HCT116 (cell line): Measurements from ENCODE around the gene ZNF503. TPM values are rescaled to one million over a fixed set of nuclear protein-coding genes. Genes with fewer than 3 reads are reported as not detected.

ENCODE experiments used
- ATAC-seq: fragments of 200-7000 bp; cut with Tn5 transposase; 2 replicates; pipeline ENCODE4 v1.9.1; 2020; ENCODE audit warnings: mild to moderate bottlenecking, moderate library complexity
- BruUV-seq: library from RNA; stranded (reverse); fragments of 400-500 nt; replicated peaks from 2 replicates; lab custom pipeline; 2021; lab: Mats Ljungman, UMichigan
- CTCF ChIA-PET: fragments of 300-600 bp; sonication (Branson Sonifier 250); formaldehyde crosslinking; loops from one replicate; lab custom pipeline; 2021; ENCODE audit warnings: antibody characterized with exemption; lab: Charles Lee
- POLR2A ChIA-PET: fragments of 300-600, 350-600 bp; sonication (Branson Sonifier 250); formaldehyde crosslinking; loops from one replicate; lab custom pipeline; 2021; ENCODE audit warnings: antibody characterized with exemption; lab: Charles Lee
- RAD21 ChIA-PET, 2 experiments: fragments of 300-600 bp; sonication (Branson Sonifier 250); formaldehyde crosslinking; loops; one replicate each; lab custom pipeline; 2023; ENCODE audit warnings: low total read pairs in 2 of 2; ENCODE audit not compliant: uncharacterized antibody in 2 of 2, unreplicated experiment in 2 of 2, low non-redundant PET in 1 of 2; lab: Charles Lee
- DNase-seq: peaks from one replicate; pipeline ENCODE4 v3.0.0-alpha.2; 2010; ENCODE audit warnings: low read depth, low spot score
- H2AFZ ChIP-seq: fragments of 200-600 bp; shearing (Covaris generic), sonication (generic); 2 replicates; pipeline ENCODE4 v1.6.1; 2017; ENCODE audit warnings: low read depth, mixed run types, mixed read lengths, antibody characterized with exemption, low read length; ENCODE audit not compliant: poor library complexity, severe bottlenecking
- H3K27ac ChIP-seq: 2 replicates; pipeline ENCODE4 v1.5.1; 2012; ENCODE audit warnings: low read depth, low read length
- H3K27me3 ChIP-seq: fragments of 200-600 bp; sonication (generic); 2 replicates; pipeline ENCODE4 v1.6.1; 2016; ENCODE audit warnings: mixed run types, low read length, mixed read lengths; ENCODE audit not compliant: insufficient read depth
- H3K36me3 ChIP-seq, 2 experiments: fragments of 200-500 bp in 1 of 2; fragments of 200-600 bp in 1 of 2; sonication (Bioruptor generic) in 1 of 2; sonication (generic) in 1 of 2; 2 replicates each; pipeline versions ENCODE4 v1.5.1 to v1.6.1; 2014 to 2016; ENCODE audit warnings: low read length in 2 of 2, inconsistent platforms in 1 of 2, mixed read lengths in 1 of 2, mixed run types in 1 of 2; ENCODE audit not compliant: insufficient read depth in 2 of 2, control insufficient read depth in 1 of 2
- H3K4me1 ChIP-seq, 2 experiments: fragments of 200-600 bp in 1 of 2; sonication (generic) in 1 of 2; 2 replicates each; pipeline versions ENCODE4 v1.5.1 to v1.6.1; 2012 to 2017; ENCODE audit warnings: low read length in 2 of 2, inconsistent platforms in 1 of 2, mild to moderate bottlenecking in 1 of 2, mixed read lengths in 1 of 2, mixed run types in 1 of 2, moderate library complexity in 1 of 2; ENCODE audit not compliant: insufficient read depth in 2 of 2, control insufficient read depth in 1 of 2
- H3K4me2 ChIP-seq: fragments of 200-600 bp; sonication (generic); 2 replicates; pipeline ENCODE4 v1.6.1; 2017; ENCODE audit warnings: mixed run types, low read length, mixed read lengths
- H3K4me3 ChIP-seq, 2 experiments: fragments of 200-600 bp in 1 of 2; sonication (generic) in 1 of 2; replicated peaks in 1 of 2; 2 replicates each; pipeline ENCODE4 v1.5.1; 2011 to 2016; ENCODE audit warnings: low read length in 2 of 2, control low read depth in 1 of 2, low read depth in 1 of 2, mild to moderate bottlenecking in 1 of 2, mixed read lengths in 1 of 2, mixed run types in 1 of 2
- H3K79me2 ChIP-seq: fragments of 200-600 bp; sonication (generic); 2 replicates; pipeline ENCODE4 v1.6.1; 2017; ENCODE audit warnings: mild to moderate bottlenecking, mixed run types, low read length, moderate library complexity, mixed read lengths; ENCODE audit not compliant: insufficient read depth
- H3K9ac ChIP-seq: fragments of 200-600 bp; sonication (generic); 2 replicates; pipeline ENCODE4 v1.6.1; 2016; ENCODE audit warnings: low read length, mixed read lengths
- H3K9me2 ChIP-seq: fragments of 200-600 bp; sonication (generic), shearing (Covaris generic); 2 replicates; pipeline ENCODE4 v1.6.1; 2017; ENCODE audit warnings: mixed run types, mild to moderate bottlenecking, moderate library complexity; ENCODE audit not compliant: insufficient read depth
- H3K9me3 ChIP-seq, 2 experiments: fragments of 200-500 bp in 1 of 2; fragments of 200-600 bp in 1 of 2; sonication (Bioruptor generic) in 1 of 2; sonication (generic) in 1 of 2; 2 replicates each; pipeline ENCODE4 v1.6.1; 2014 to 2017; ENCODE audit warnings: low read length in 2 of 2, mixed read lengths in 2 of 2, inconsistent platforms in 1 of 2, low read depth in 1 of 2, mild to moderate bottlenecking in 1 of 2, mixed run types in 1 of 2, moderate library complexity in 1 of 2; ENCODE audit not compliant: control insufficient read depth in 1 of 2, insufficient read depth in 1 of 2
- H4K20me1 ChIP-seq: fragments of 200-600 bp; sonication (generic), shearing (Covaris generic); 2 replicates; pipeline ENCODE4 v1.6.1; 2017; ENCODE audit warnings: mixed run types, mild to moderate bottlenecking, moderate library complexity; ENCODE audit not compliant: insufficient read depth
- ATF3 ChIP-seq: IDR thresholded peaks from 2 replicates; pipeline ENCODE4 v1.6.1; 2012
- CBX3 ChIP-seq: IDR thresholded peaks from 2 replicates; pipeline ENCODE4 v1.6.1; 2012; ENCODE audit warnings: low read depth
- EZH2 ChIP-seq: fragments of 200-600 bp; sonication (generic); IDR thresholded peaks from 2 replicates; pipeline ENCODE4 v1.6.1; 2017; ENCODE audit warnings: antibody characterized with exemption, mixed run types
- MAX ChIP-seq: IDR thresholded peaks from 2 replicates; pipeline ENCODE4 v1.6.1; 2012
- SIN3A ChIP-seq: IDR thresholded peaks from 2 replicates; pipeline ENCODE4 v1.6.1; 2012; ENCODE audit warnings: low read depth
- SP1 ChIP-seq: IDR thresholded peaks from 2 replicates; pipeline ENCODE4 v1.6.1; 2012; ENCODE audit warnings: low read depth
- ZBTB33 ChIP-seq: IDR thresholded peaks from 2 replicates; pipeline ENCODE4 v1.6.1; 2011; ENCODE audit warnings: mild to moderate bottlenecking, low read length, moderate library complexity; ENCODE audit not compliant: insufficient replicate concordance; ENCODE audit errors: extremely low read depth
- ZNF274 ChIP-seq: fragments of 200-500 bp; sonication (Bioruptor generic); IDR thresholded peaks from 2 replicates; pipeline ENCODE4 v1.6.1; 2014; ENCODE audit warnings: mild to moderate bottlenecking, low read depth, low read length, inconsistent platforms
- intact Hi-C: fragments of 100-400 bp; cut with micrococcal nuclease; formaldehyde crosslinking; loops from 2 replicates; pipeline ENCODE4 v1.10.0; 2022
- total RNA-seq: library from RNA; stranded (reverse); gene quantifications from one replicate; pipeline ENCODE4 v1.2.1, GENCODE V29; 2021; ENCODE audit not compliant: unreplicated experiment
- TF ChIP-seq, protein P1 (sequence below), 3 experiments: fragments of 200-600 bp in 1 of 3; sonication (generic) in 1 of 3; IDR thresholded peaks in 2 of 3; conservative IDR thresholded peaks in 1 of 3; 2 replicates each; pipeline ENCODE4 v1.5.1; 2012 to 2017; ENCODE audit warnings: low read depth in 2 of 3, low read length in 2 of 3, antibody characterized with exemption in 1 of 3, borderline replicate concordance in 1 of 3, control low read depth in 1 of 3, mild to moderate bottlenecking in 1 of 3, mixed read lengths in 1 of 3, mixed run types in 1 of 3, moderate library complexity in 1 of 3; ENCODE audit not compliant: insufficient read depth in 1 of 3

Gene ZNF503
- total RNA-seq, 1 experiment from 2014 or later, result 30.4 TPM

GRCh38 chr10:75432763-75433162 is 31.2 kb upstream of the ZNF503 start (continued):
- TF ChIP-seq ZBTB33 (no peak), ZNF274 (no peak)

DNA sequence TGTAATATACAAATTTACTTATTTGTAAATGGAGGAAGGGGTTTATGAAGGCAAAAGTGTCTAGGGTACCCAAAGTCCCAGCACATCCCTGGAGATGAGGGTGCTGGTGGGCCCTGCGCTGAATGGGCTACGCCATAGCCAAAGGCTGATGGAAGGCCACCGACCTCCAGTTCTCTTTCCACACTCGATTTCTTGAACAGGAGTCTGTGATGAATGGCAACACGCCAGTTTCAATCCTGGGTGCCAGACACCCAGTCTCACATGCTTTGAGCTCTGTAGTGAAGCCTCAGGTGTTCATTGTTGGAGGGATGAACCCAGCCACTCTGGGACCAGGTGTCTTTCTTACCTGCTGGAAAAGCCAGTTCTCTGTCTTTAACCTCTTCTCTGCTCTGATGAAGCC is 30.6 kb upstream of the ZNF503 start:
- intact Hi-C loops, result no loop called here
- TF ChIP-seq CBX3 (no peak), ATF3 (no peak), MAX (no peak), SP1 (no peak), EZH2 (no peak), SIN3A (no peak), ZBTB33 (no peak)
- TF ChIP-seq, protein P1, sequence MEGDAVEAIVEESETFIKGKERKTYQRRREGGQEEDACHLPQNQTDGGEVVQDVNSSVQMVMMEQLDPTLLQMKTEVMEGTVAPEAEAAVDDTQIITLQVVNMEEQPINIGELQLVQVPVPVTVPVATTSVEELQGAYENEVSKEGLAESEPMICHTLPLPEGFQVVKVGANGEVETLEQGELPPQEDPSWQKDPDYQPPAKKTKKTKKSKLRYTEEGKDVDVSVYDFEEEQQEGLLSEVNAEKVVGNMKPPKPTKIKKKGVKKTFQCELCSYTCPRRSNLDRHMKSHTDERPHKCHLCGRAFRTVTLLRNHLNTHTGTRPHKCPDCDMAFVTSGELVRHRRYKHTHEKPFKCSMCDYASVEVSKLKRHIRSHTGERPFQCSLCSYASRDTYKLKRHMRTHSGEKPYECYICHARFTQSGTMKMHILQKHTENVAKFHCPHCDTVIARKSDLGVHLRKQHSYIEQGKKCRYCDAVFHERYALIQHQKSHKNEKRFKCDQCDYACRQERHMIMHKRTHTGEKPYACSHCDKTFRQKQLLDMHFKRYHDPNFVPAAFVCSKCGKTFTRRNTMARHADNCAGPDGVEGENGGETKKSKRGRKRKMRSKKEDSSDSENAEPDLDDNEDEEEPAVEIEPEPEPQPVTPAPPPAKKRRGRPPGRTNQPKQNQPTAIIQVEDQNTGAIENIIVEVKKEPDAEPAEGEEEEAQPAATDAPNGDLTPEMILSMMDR (IDR thresholded peaks at IDR 0.05 in 2 of 3, conservative IDR thresholded peaks at IDR 0.05 in 1 of 3; ENCODE audit: borderline replicate concordance in 1 of 3, insufficient read depth in 1 of 3, low read depth in 2 of 3, low read length in 2 of 3), result no peak
- TF ChIP-seq, all 23 proteins: peak for 0
- ChIA-PET RAD21 (no interaction called here), CTCF (no interaction called here), POLR2A (no interaction called here)
- Histone ChIP-seq H3K27me3 (no peaks in the 10 kb centered on the region), H3K9me2 (no peaks in the 10 kb centered on the region; the same call in 1 of the 2 replicates), H3K4me3 (peak overlapping the region in 1 of 2 experiments; percentile 59; a peak in 2 of 4 replicates), H3K27ac (no peak overlapping the region), H3K4me2 (peak overlapping the region; percentile 74), H4K20me1 (no peaks in the 10 kb centered on the region), H3K9me3 (no peaks in the 10 kb centered on the region), H3K36me3 (no peaks in the 10 kb centered on the region), H3K4me1 (peaks cover 18 to 44% of the 10 kb centered on the region in 2 experiments), H2AFZ (no peak overlapping the region), H3K9ac (peak overlapping the region; percentile 59; the same call in 1 of the 2 replicates), H3K79me2 (no peaks in the 10 kb centered on the region)
- no TSS peak for BruUV-seq
- DNase-seq, result no peak
- ATAC-seq, result no peak
